A549 (cell line): Measurements from ENCODE around the gene TRIM28.

ENCODE experiments used
- JUNB ChIP-seq: fragments of >200 bp; sonication (Bioruptor Twin); formaldehyde crosslinking; IDR thresholded peaks from 2 replicates; pipeline ENCODE4 v1.6.1; 2016
- MYC ChIP-seq: IDR thresholded peaks from 2 replicates; pipeline ENCODE4 v1.6.1; 2012; ENCODE audit warnings: mild to moderate bottlenecking, inconsistent platforms, low read length, improper control_type of control experiment, borderline replicate concordance
- POLR2A ChIP-seq: IDR thresholded peaks from 2 replicates; pipeline ENCODE4 v1.6.1; 2012; ENCODE audit warnings: mild to moderate bottlenecking, low read length
- POLR2AphosphoS2 ChIP-seq: conservative IDR thresholded peaks from 2 replicates; pipeline ENCODE4 v1.6.1; 2012; ENCODE audit warnings: low read length, improper control_type of control experiment, inconsistent platforms
- RFX5 ChIP-seq: fragments of 450-650 bp; IDR thresholded peaks from 2 replicates; pipeline ENCODE4 v1.7.1; 2014; ENCODE audit warnings: antibody characterized with exemption, mild to moderate bottlenecking, moderate library complexity
- TP53 ChIP-seq: fragments of 250-450 bp; sonication (Bioruptor Pico); IDR thresholded peaks from 2 replicates; pipeline ENCODE4 v1.5.0; 2021; ENCODE audit warnings: mild to moderate bottlenecking, moderate library complexity
- TF ChIP-seq, protein P1 (sequence below): fragments of 200-600 bp; sonication (generic); IDR thresholded peaks from 2 replicates; pipeline ENCODE4 v1.6.1; 2016; ENCODE audit warnings: antibody characterized with exemption, mild to moderate bottlenecking, moderate library complexity
- TF ChIP-seq, protein P2 (sequence below): fragments of >200 bp; sonication (Bioruptor Twin); formaldehyde crosslinking; IDR thresholded peaks from 3 replicates; pipeline ENCODE4 v1.5.1; 2016

DNA sequence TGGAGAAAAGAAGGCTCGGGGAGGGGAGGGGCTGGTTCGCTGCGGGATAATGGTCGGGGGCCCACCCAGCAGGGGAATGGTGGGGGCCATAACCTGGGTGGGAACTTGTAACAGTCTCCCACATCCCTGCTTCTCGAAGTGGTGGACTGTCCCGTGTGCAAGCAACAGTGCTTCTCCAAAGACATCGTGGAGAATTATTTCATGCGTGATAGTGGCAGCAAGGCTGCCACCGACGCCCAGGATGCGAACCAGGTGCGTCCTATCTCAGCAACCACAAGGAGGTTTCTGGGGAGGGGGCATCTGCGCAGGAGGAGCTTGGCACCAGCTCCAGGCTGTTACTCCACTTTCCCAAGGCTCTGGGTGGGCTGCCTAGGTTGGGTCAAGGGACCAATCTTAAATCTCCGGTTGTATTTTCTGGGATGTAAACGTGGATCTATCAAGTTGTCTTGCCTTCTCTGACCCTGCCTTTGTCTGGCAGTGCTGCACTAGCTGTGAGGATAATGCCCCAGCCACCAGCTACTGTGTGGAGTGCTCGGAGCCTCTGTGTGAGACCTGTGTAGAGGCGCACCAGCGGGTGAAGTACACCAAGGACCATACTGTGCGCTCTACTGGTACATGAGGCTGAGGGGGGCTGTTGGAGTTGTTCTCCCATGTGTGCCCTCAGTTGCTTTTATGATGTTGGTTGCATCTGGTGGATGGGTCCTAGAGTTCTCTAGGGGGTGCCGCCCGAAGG, 1.6 kb downstream of the TRIM28 start:
- TF ChIP-seq MYC (no peak), POLR2AphosphoS2 (no peak), TP53 (CRISPR knock-in tag) (no peak), RFX5 (no peak), JUNB (no peak), POLR2A (no peak)
- TF ChIP-seq, protein P1, sequence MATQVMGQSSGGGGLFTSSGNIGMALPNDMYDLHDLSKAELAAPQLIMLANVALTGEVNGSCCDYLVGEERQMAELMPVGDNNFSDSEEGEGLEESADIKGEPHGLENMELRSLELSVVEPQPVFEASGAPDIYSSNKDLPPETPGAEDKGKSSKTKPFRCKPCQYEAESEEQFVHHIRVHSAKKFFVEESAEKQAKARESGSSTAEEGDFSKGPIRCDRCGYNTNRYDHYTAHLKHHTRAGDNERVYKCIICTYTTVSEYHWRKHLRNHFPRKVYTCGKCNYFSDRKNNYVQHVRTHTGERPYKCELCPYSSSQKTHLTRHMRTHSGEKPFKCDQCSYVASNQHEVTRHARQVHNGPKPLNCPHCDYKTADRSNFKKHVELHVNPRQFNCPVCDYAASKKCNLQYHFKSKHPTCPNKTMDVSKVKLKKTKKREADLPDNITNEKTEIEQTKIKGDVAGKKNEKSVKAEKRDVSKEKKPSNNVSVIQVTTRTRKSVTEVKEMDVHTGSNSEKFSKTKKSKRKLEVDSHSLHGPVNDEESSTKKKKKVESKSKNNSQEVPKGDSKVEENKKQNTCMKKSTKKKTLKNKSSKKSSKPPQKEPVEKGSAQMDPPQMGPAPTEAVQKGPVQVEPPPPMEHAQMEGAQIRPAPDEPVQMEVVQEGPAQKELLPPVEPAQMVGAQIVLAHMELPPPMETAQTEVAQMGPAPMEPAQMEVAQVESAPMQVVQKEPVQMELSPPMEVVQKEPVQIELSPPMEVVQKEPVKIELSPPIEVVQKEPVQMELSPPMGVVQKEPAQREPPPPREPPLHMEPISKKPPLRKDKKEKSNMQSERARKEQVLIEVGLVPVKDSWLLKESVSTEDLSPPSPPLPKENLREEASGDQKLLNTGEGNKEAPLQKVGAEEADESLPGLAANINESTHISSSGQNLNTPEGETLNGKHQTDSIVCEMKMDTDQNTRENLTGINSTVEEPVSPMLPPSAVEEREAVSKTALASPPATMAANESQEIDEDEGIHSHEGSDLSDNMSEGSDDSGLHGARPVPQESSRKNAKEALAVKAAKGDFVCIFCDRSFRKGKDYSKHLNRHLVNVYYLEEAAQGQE = no peak
- TF ChIP-seq, protein P2, sequence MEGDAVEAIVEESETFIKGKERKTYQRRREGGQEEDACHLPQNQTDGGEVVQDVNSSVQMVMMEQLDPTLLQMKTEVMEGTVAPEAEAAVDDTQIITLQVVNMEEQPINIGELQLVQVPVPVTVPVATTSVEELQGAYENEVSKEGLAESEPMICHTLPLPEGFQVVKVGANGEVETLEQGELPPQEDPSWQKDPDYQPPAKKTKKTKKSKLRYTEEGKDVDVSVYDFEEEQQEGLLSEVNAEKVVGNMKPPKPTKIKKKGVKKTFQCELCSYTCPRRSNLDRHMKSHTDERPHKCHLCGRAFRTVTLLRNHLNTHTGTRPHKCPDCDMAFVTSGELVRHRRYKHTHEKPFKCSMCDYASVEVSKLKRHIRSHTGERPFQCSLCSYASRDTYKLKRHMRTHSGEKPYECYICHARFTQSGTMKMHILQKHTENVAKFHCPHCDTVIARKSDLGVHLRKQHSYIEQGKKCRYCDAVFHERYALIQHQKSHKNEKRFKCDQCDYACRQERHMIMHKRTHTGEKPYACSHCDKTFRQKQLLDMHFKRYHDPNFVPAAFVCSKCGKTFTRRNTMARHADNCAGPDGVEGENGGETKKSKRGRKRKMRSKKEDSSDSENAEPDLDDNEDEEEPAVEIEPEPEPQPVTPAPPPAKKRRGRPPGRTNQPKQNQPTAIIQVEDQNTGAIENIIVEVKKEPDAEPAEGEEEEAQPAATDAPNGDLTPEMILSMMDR = no peak
